ENCODE results near the gene STAB2. TPM values are rescaled to one million over a fixed set of nuclear protein-coding genes. Genes with fewer than 3 reads are reported as not detected.

The STAB2 gene
- total and polyA plus RNA-seq, 2 of the 4 experiments (the other 2 are of a cell fraction): not detected

DNA sequence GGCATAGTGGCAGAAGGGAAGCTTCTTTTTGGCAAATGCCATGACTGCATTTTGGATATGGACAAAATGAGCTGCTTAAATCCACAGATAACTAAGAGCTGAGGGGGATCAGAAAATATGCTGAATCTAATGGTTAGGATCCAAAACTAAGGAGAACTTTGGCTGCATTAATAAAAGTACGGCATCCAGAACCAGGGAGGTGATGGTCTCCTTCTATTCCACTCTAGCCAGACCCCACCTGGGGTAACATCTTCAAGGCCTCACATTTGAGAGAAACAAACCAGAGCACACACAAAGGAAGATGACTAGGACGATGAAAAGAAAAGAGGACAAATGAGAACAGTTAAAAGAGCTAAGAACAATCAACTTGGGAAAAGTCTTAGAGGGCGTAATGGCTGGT, 226.4 kb downstream of the STAB2 start:
- DNase-seq (no peak), ATAC-seq (ENCODE audit: low read depth) (no peak)
- Histone ChIP-seq H3K4me2 (ENCODE audit: low read depth, low read length) (no peak overlapping the region), H3K56ac (ENCODE audit: extremely low read depth, insufficient read depth, low read length) (no peak overlapping the region), H4K5ac (ENCODE audit: low read depth, low read length) (no peak overlapping the region), H3K9ac (ENCODE audit: low read depth, low read length) (no peak overlapping the region), H3K79me1 (ENCODE audit: low read depth in 1 of 2, low read length in 2 of 2) (peaks cover 52 to 79% of the 10 kb centered on the region in 2 experiments), H3K4me1 (ENCODE audit: control insufficient read depth, insufficient read depth, low read length) (no peaks in the 10 kb centered on the region), H4K91ac (ENCODE audit: insufficient read depth, low read depth, low read length) (no peak overlapping the region), H3K23ac (ENCODE audit: low read depth, low read length) (no peak overlapping the region), H3K4me3 (ENCODE audit: insufficient read depth, low read depth, low read length) (no peak overlapping the region), H2AK9ac (replicated peaks; ENCODE audit: low read depth, low read length, poor library complexity) (no peak overlapping the region), H3K18ac (ENCODE audit: low read depth, low read length) (no peak overlapping the region), H3K9me3 (ENCODE audit: control insufficient read depth, insufficient read depth, low read length) (no peaks in the 10 kb centered on the region), H3K4ac (ENCODE audit: low read depth, low read length) (no peak overlapping the region), H3K36me3 (ENCODE audit: control insufficient read depth, insufficient read depth, low read length) (peaks cover 6% of the 10 kb centered on the region), H2BK20ac (ENCODE audit: low read depth, low read length) (no peak overlapping the region), H4K20me1 (ENCODE audit: insufficient read depth, low read length) (no peaks in the 10 kb centered on the region), H2AFZ (replicated peaks; ENCODE audit: low read length, poor library complexity) (no peak overlapping the region), H2BK5ac (ENCODE audit: low read depth, low read length, poor library complexity, severe bottlenecking) (no peak overlapping the region), H2BK120ac (ENCODE audit: low read depth, low read length) (no peak overlapping the region), H2AK5ac (ENCODE audit: low read depth, low read length) (no peak overlapping the region), H3K14ac (replicated peaks; ENCODE audit: low read depth, low read length) (no peak overlapping the region), H3K27me3 (ENCODE audit: control insufficient read depth, insufficient read depth, low read length) (no peaks in the 10 kb centered on the region), H3K27ac (ENCODE audit: insufficient read depth, low read length) (no peak overlapping the region), H4K8ac (ENCODE audit: low read depth in 2 of 2, low read length in 2 of 2) (no peak overlapping the region), H2BK15ac (ENCODE audit: low read depth, low read length) (no peak overlapping the region), H3K9me1 (ENCODE audit: insufficient read depth, low read length) (peaks cover 8% of the 10 kb centered on the region; the same call in 1 of the 2 replicates)
- TF ChIP-seq BHLHE40 (IDR thresholded peaks at IDR 0.05; ENCODE audit: low read depth, low read length): no peak
- no peak for TF ChIP-seq MAFK (IDR thresholded peaks at IDR 0.05; ENCODE audit: low read depth, low read length)
- TF ChIP-seq RFX5 (IDR thresholded peaks at IDR 0.05; ENCODE audit: low read depth, low read length): no peak
- TF ChIP-seq, protein P1, sequence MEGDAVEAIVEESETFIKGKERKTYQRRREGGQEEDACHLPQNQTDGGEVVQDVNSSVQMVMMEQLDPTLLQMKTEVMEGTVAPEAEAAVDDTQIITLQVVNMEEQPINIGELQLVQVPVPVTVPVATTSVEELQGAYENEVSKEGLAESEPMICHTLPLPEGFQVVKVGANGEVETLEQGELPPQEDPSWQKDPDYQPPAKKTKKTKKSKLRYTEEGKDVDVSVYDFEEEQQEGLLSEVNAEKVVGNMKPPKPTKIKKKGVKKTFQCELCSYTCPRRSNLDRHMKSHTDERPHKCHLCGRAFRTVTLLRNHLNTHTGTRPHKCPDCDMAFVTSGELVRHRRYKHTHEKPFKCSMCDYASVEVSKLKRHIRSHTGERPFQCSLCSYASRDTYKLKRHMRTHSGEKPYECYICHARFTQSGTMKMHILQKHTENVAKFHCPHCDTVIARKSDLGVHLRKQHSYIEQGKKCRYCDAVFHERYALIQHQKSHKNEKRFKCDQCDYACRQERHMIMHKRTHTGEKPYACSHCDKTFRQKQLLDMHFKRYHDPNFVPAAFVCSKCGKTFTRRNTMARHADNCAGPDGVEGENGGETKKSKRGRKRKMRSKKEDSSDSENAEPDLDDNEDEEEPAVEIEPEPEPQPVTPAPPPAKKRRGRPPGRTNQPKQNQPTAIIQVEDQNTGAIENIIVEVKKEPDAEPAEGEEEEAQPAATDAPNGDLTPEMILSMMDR (conservative IDR thresholded peaks at IDR 0.05; ENCODE audit: low read depth, low read length): no peak
- TF ChIP-seq RAD21 (IDR thresholded peaks at IDR 0.05; ENCODE audit: low read length): no peak
- TF ChIP-seq NFE2L2 (IDR thresholded peaks at IDR 0.05; ENCODE audit: low read depth, low read length): no peak
- TF ChIP-seq CHD1 (IDR thresholded peaks at IDR 0.05; ENCODE audit: low read depth, low read length): no peak
- no peak for TF ChIP-seq RCOR1 (IDR thresholded peaks at IDR 0.05; ENCODE audit: insufficient replicate concordance, low read length)
- no peak for TF ChIP-seq CEBPB (IDR thresholded peaks at IDR 0.05; ENCODE audit: low read depth, low read length)
- TF ChIP-seq, protein P2, sequence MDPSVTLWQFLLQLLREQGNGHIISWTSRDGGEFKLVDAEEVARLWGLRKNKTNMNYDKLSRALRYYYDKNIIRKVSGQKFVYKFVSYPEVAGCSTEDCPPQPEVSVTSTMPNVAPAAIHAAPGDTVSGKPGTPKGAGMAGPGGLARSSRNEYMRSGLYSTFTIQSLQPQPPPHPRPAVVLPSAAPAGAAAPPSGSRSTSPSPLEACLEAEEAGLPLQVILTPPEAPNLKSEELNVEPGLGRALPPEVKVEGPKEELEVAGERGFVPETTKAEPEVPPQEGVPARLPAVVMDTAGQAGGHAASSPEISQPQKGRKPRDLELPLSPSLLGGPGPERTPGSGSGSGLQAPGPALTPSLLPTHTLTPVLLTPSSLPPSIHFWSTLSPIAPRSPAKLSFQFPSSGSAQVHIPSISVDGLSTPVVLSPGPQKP (IDR thresholded peaks at IDR 0.05; ENCODE audit: borderline replicate concordance, low read depth, low read length): no peak
- TF ChIP-seq, protein P3, sequence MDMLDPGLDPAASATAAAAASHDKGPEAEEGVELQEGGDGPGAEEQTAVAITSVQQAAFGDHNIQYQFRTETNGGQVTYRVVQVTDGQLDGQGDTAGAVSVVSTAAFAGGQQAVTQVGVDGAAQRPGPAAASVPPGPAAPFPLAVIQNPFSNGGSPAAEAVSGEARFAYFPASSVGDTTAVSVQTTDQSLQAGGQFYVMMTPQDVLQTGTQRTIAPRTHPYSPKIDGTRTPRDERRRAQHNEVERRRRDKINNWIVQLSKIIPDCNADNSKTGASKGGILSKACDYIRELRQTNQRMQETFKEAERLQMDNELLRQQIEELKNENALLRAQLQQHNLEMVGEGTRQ (IDR thresholded peaks at IDR 0.05; ENCODE audit: low read depth, low read length): no peak
- TF ChIP-seq FOS (IDR thresholded peaks at IDR 0.05; ENCODE audit: low read depth, low read length): no peak
- TF ChIP-seq MXI1 (IDR thresholded peaks at IDR 0.05; ENCODE audit: borderline replicate concordance, low read depth, low read length): no peak
- no peak for TF ChIP-seq MAZ (IDR thresholded peaks at IDR 0.05; ENCODE audit: borderline replicate concordance, low read depth, low read length)
- no TSS peak for BruUV-seq (replicated peaks)
- intact Hi-C loops (cut with micrococcal nuclease): no loop called here
- in situ Hi-C loops (cut with MboI; ENCODE audit: low sequenced_read_pairs): no loop called here
- no CpG with 5 or more reads among the region's 3 CpGs for WGBS, 2 experiments (ENCODE audit: extremely low coverage in 2 of 2, insufficient read length in 1 of 2)
- CTCF ChIA-PET: interaction anchor here (1.6 kb wide), 1 partner anchor 13 kb away, joined by 4 read pairs; no protein-coding TSS in a partner anchor
- dilution Hi-C loops (cut with HindIII; ENCODE audit: low sequenced_read_pairs, unreplicated experiment): no loop called here
- POLR2A ChIA-PET (ENCODE audit: unreplicated experiment): no interaction called here
